H1 (cell line): ENCODE data around the gene ESYT2. TPM values are rescaled to one million over a fixed set of nuclear protein-coding genes. Genes with fewer than 3 reads are reported as not detected.
A peak's percentile ranks its signal among the peaks of the same experiment; 100 is the strongest.
"Not testable (repeated sequence)": the region's sequence is repeated elsewhere in the genome, so short reads cannot be mapped to it uniquely, and the experiment has no call there.

Experiments
- CTCF ChIA-PET: fragments of 300-600 bp; sonication (Branson Sonifier 250); formaldehyde crosslinking; loops from one replicate; lab custom pipeline; 2021; ENCODE audit not compliant: partially characterized antibody; lab: Charles Lee
- POLR2A ChIA-PET: fragments of 300-600 bp; sonication (Branson Sonifier 250); formaldehyde crosslinking; loops from one replicate; lab custom pipeline; 2021; ENCODE audit warnings: inconsistent platforms; ENCODE audit not compliant: partially characterized antibody; lab: Charles Lee
- DNase-seq, 2 experiments: peaks; one replicate each; pipeline versions ENCODE4 v3.0.0 to v3.0.0-alpha.2; 2010 to 2022; ENCODE audit warnings: low spot score in 2 of 2, low read depth in 1 of 2, mixed read lengths in 1 of 2
- FAIRE-seq: peaks from 2 replicates; lab custom pipeline; 2011; peaks lifted over from hg19 to GRCh38; lab: Jason Lieb, UNC
- H2AFZ ChIP-seq: 2 replicates; pipeline ENCODE4 v1.8.1; 2012; ENCODE audit warnings: low read length, inconsistent platforms
- H2AK5ac ChIP-seq: 2 replicates; pipeline ENCODE4 v1.6.1; 2013; ENCODE audit warnings: low read depth, low read length
- H2BK120ac ChIP-seq: replicated peaks from 2 replicates; pipeline ENCODE3; 2013; ENCODE audit warnings: low read depth, low read length, inconsistent platforms
- H2BK12ac ChIP-seq: 2 replicates; pipeline ENCODE4 v1.6.1; 2013; ENCODE audit warnings: low read depth, low read length
- H2BK15ac ChIP-seq: 2 replicates; pipeline ENCODE4 v1.6.1; 2013; ENCODE audit warnings: low read length
- H2BK20ac ChIP-seq: 2 replicates; pipeline ENCODE4 v1.6.1; 2013; ENCODE audit warnings: low read length
- H2BK5ac ChIP-seq: 2 replicates; pipeline ENCODE4 v1.6.1; 2013; ENCODE audit warnings: low read depth, low read length
- H3K14ac ChIP-seq: 2 replicates; pipeline ENCODE4 v1.6.1; 2013; ENCODE audit warnings: inconsistent platforms; ENCODE audit not compliant: insufficient read length
- H3K18ac ChIP-seq: 2 replicates; pipeline ENCODE4 v1.6.1; 2013; ENCODE audit warnings: low read length; ENCODE audit errors: extremely low read depth
- H3K23ac ChIP-seq: 2 replicates; pipeline ENCODE4 v1.6.1; 2013; ENCODE audit warnings: inconsistent platforms; ENCODE audit not compliant: insufficient read length
- H3K23me2 ChIP-seq: 2 replicates; pipeline ENCODE4 v1.6.1; 2013; ENCODE audit warnings: low read depth, low read length
- H3K27ac ChIP-seq: 2 replicates; pipeline ENCODE4 v1.6.1; 2011; ENCODE audit warnings: low read depth, low read length, inconsistent platforms
- H3K27me3 ChIP-seq, 4 experiments: replicated peaks in 1 of 4; 1 replicate in 1 of 4; 2 replicates in 3 of 4; pipeline versions ENCODE4 v1.6.1 to v1.8.1; 2011 to 2013; ENCODE audit warnings: low read length in 3 of 4, mild to moderate bottlenecking in 3 of 4, inconsistent platforms in 2 of 4, mixed read lengths in 2 of 4, moderate library complexity in 1 of 4; ENCODE audit not compliant: control insufficient read depth in 3 of 4, insufficient read depth in 3 of 4; ENCODE audit errors: extremely low read depth in 1 of 4
- H3K36me3 ChIP-seq, 4 experiments: 2 replicates each; pipeline versions ENCODE4 v1.6.1 to v1.8.1; 2011 to 2013; ENCODE audit warnings: mild to moderate bottlenecking in 4 of 4, low read length in 3 of 4, moderate library complexity in 2 of 4, control low read depth in 1 of 4, inconsistent platforms in 1 of 4; ENCODE audit not compliant: insufficient read depth in 4 of 4, control insufficient read depth in 2 of 4
- H3K4ac ChIP-seq: replicated peaks from 2 replicates; pipeline ENCODE3; 2013; ENCODE audit warnings: low read length, low read depth, mixed read lengths, inconsistent platforms; ENCODE audit not compliant: insufficient read length
- H3K4me1 ChIP-seq, 4 experiments: replicated peaks in 1 of 4; 1 replicate in 1 of 4; 2 replicates in 3 of 4; pipeline versions ENCODE4 v1.6.1 to v1.8.1; 2011 to 2013; ENCODE audit warnings: low read length in 3 of 4, inconsistent platforms in 2 of 4, mixed read lengths in 1 of 4; ENCODE audit not compliant: insufficient read depth in 4 of 4, control insufficient read depth in 3 of 4
- H3K4me2 ChIP-seq, 2 experiments: 2 replicates each; pipeline versions ENCODE4 v1.6.1 to v1.8.1; 2011 to 2013; ENCODE audit warnings: low read depth in 2 of 2, low read length in 2 of 2, control low read depth in 1 of 2, inconsistent platforms in 1 of 2, mild to moderate bottlenecking in 1 of 2; ENCODE audit not compliant: insufficient read depth in 1 of 2
- H3K4me3 ChIP-seq, 4 experiments: fragments of 200-600, 300-600 bp in 1 of 4; sonication (generic), shearing (Covaris generic), sonication (Bioruptor Twin) in 1 of 4; 2 replicates each; pipeline versions ENCODE4 v1.5.1 to v1.8.1; 2011 to 2016; ENCODE audit warnings: low read length in 4 of 4, low read depth in 3 of 4, control low read depth in 2 of 4, inconsistent platforms in 2 of 4, mild to moderate bottlenecking in 2 of 4, mixed read lengths in 1 of 4, moderate library complexity in 1 of 4; ENCODE audit not compliant: insufficient read depth in 2 of 4; ENCODE audit errors: extremely low read depth in 1 of 4
- H3K56ac ChIP-seq: replicated peaks from 2 replicates; pipeline ENCODE3; 2013; ENCODE audit warnings: low read depth, mild to moderate bottlenecking, mixed read lengths, low read length, inconsistent platforms; ENCODE audit not compliant: insufficient read length
- H3K79me1 ChIP-seq: 2 replicates; pipeline ENCODE4 v1.6.1; 2013; ENCODE audit warnings: low read depth, low read length, control low read depth
- H3K79me2 ChIP-seq, 2 experiments: 2 replicates each; pipeline versions ENCODE4 v1.6.1 to v1.8.1; 2012 to 2013; ENCODE audit warnings: low read length in 2 of 2, mild to moderate bottlenecking in 2 of 2, inconsistent platforms in 1 of 2; ENCODE audit not compliant: insufficient read depth in 2 of 2, control insufficient read depth in 1 of 2
- H3K9ac ChIP-seq, 4 experiments: replicated peaks in 1 of 4; 1 replicate in 1 of 4; 2 replicates in 3 of 4; pipeline versions ENCODE4 v1.6.1 to v1.8.1; 2011 to 2013; ENCODE audit warnings: low read depth in 3 of 4, low read length in 3 of 4, control low read depth in 2 of 4, mild to moderate bottlenecking in 2 of 4, moderate library complexity in 2 of 4, inconsistent platforms in 1 of 4; ENCODE audit errors: extremely low read depth in 1 of 4
- H3K9me3 ChIP-seq, 2 experiments: 2 replicates each; pipeline versions ENCODE4 v1.6.1 to v1.8.1; 2012 to 2013; ENCODE audit warnings: mild to moderate bottlenecking in 2 of 2, moderate library complexity in 2 of 2, control low read depth in 1 of 2, inconsistent platforms in 1 of 2, low read depth in 1 of 2, low read length in 1 of 2, mixed read lengths in 1 of 2; ENCODE audit not compliant: insufficient read depth in 2 of 2
- H4K20me1 ChIP-seq, 2 experiments: replicated peaks in 1 of 2; 2 replicates each; pipeline versions ENCODE3 to v1.8.1; 2011 to 2013; ENCODE audit warnings: inconsistent platforms in 2 of 2, low read length in 2 of 2, mild to moderate bottlenecking in 1 of 2; ENCODE audit not compliant: insufficient read depth in 2 of 2, control insufficient read depth in 1 of 2
- H4K5ac ChIP-seq: 2 replicates; pipeline ENCODE4 v1.6.1; 2013; ENCODE audit warnings: low read length, low read depth, mixed read lengths, inconsistent platforms; ENCODE audit not compliant: insufficient read length
- H4K8ac ChIP-seq: 2 replicates; pipeline ENCODE4 v1.8.0; 2013; ENCODE audit warnings: mild to moderate bottlenecking, moderate library complexity, low read length, inconsistent platforms; ENCODE audit not compliant: insufficient read depth; ENCODE audit errors: extremely low read depth
- H4K91ac ChIP-seq: replicated peaks from 2 replicates; pipeline ENCODE3; 2013; ENCODE audit warnings: low read length, mixed read lengths, inconsistent platforms; ENCODE audit not compliant: insufficient read length
- TCF12 ChIP-seq: IDR thresholded peaks from 2 replicates; pipeline ENCODE4 v1.6.1; 2011; ENCODE audit warnings: low read depth, mild to moderate bottlenecking, low read length
- WGBS, 2 experiments: shearing (Covaris generic) in 1 of 2; methylation state at CpG; one replicate each; pipeline versions ENCODE4 v1.1.6 to v1.1.7; 2013 to 2015; ENCODE audit warnings: low lambda C conversion rate in 2 of 2, mixed read lengths in 2 of 2, inconsistent platforms in 1 of 2, low coverage in 1 of 2, missing lambda C conversion rate in 1 of 2; ENCODE audit not compliant: insufficient replicate concordance in 2 of 2, insufficient coverage in 1 of 2, insufficient read length in 1 of 2; ENCODE audit errors: extremely low coverage in 1 of 2, missing lambda C conversion rate in 1 of 2; 5-methylcytosine and 5-hydroxymethylcytosine counted together
- polyA plus RNA-seq, 7 experiments: library from polyadenylated mRNA; depleted of rRNA in 3 of 7; stranded (reverse) in 5 of 7; unstranded in 2 of 7; fragments of >200 nt in 5 of 7; fragments of 200-250 nt in 2 of 7; gene quantifications; 1 replicate in 5 of 7; 2 replicates in 1 of 7; 4 replicates in 1 of 7; pipeline versions ENCODE4 v1.2.1 to v1.2.3, GENCODE V29; 2011 to 2013; ENCODE audit warnings: missing spikeins in 2 of 7, mixed read lengths in 2 of 7
- total RNA-seq: library from RNA; stranded (reverse); fragmentation: NEBNext Ultra II Directional; extraction: Animal tissue kit (Norgen Biotek cat#: 25700); gene quantifications from 2 replicates; pipeline ENCODE4 v1.2.1, GENCODE V29; 2021

Gene ESYT2
- total and polyA plus RNA-seq, 2 of the 8 experiments (the other 6 are each of a cell fraction or from before 2014, with no cell fraction given): 27.0 to 37.5 TPM

- FAIRE-seq: not testable (repeated sequence)
- CTCF ChIA-PET: interaction anchor here (2.1 kb wide), 1 partner anchor 137 kb away, joined by 5 read pairs; no protein-coding TSS in a partner anchor
- 43% methylated on average over 7 of the region's 8 CpGs; no CpG with 5 or more reads in 1 of the 2 experiments for WGBS, 2 experiments
These were observed 9.9 kb upstream of the ESYT2 start for GRCh38 chr7:158839177-158839576.

More at GRCh38 chr7:158839177-158839576, 9.9 kb upstream of the ESYT2 start:
- H2BK20ac ChIP-seq, H3K23me2 ChIP-seq, H3K4ac ChIP-seq, H3K4me2 ChIP-seq, H3K18ac ChIP-seq, H3K14ac ChIP-seq, H3K79me1 ChIP-seq, H4K8ac ChIP-seq, POLR2A ChIA-PET, DNase-seq, H2AK5ac ChIP-seq, H3K4me1 ChIP-seq, H3K27me3 ChIP-seq, H3K36me3 ChIP-seq, H3K9ac ChIP-seq, H3K9me3 ChIP-seq, H3K27ac ChIP-seq, H3K4me3 ChIP-seq, H2BK12ac ChIP-seq, H2BK15ac ChIP-seq, H4K5ac ChIP-seq, H2BK5ac ChIP-seq, H3K23ac ChIP-seq, H2BK120ac ChIP-seq, H3K56ac ChIP-seq, H2AFZ ChIP-seq: not testable (repeated sequence)
- peak; percentile 66; the same call in 1 of the 2 replicates for TF ChIP-seq TCF12
- TF ChIP-seq, all 59 proteins: peak for 1; not testable (repeated sequence) for 58
- not testable (repeated sequence) for H3K79me2 ChIP-seq, H4K20me1 ChIP-seq, H4K91ac ChIP-seq
